Measurements from ENCODE around the gene UBE2S. TPM values are rescaled to one million over a fixed set of nuclear protein-coding genes. Genes with fewer than 3 reads are reported as not detected.

The UBE2S gene
- total and polyA plus RNA-seq, 2 of the 8 experiments (the other 6 are each of a cell fraction or from before 2014, with no cell fraction given): 398 to 530 TPM

DNA sequence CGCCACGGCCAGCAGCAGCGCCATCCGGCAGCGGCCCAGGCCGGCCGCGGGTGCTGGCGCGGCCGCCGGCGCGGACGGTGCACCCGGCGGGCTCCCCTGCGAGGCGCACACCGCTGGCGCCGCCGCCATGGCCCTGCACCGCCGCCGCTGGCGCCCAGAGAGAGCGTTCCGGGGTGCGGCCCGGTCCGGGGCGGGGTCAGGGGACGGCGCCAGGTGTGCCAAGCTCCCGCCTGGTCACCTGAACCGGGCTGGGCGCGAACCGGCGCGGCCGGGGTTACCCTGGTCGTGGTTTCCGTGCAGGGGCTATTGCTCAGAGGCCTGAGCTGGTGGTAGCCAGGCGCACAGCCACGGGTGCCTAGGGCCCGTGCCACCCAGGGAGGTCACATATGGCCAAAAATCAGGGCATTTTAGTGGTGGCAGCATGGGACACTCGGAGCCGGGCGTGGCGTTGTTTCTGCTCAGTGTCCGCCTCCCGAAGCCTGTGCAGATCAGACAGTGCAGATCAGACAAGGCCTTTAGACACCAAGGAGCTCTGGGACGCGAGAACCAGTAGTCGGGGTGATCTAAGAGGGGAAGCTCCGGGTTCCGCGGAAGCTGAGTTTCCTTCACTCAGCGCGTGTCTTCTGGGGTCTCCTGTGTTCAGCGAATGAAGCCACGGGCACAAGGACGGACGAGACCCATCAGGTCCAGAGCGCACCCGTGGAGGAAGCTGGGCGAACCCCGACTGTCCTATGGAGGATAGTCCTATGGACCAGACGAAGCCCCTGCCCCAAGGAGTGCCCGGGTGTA lies 23.3 kb downstream of the UBE2S start, which contains the start of gene TMEM238:
TMEM238 (minus strand) TSS at position 162 of the 789 bp plus-strand sequence; CDS start at position 129, 33 bp downstream.
- Histone ChIP-seq H3K36me3 (ENCODE audit: control insufficient read depth in 2 of 4, insufficient read depth in 4 of 4, low read length in 3 of 4) (peaks cover 17 to 28% (median 22%) of the 10 kb centered on the region in 4 experiments), H3K27ac (ENCODE audit: low read depth, low read length) (no peak within 1 kb of the TSS), H4K91ac (replicated peaks; ENCODE audit: insufficient read length, low read length) (peak within 1 kb of the TSS; percentile 86), H3K23ac (ENCODE audit: insufficient read length) (no peak within 1 kb of the TSS), H3K4me1 (replicated peaks in 1 of 4; ENCODE audit: control insufficient read depth in 3 of 4, insufficient read depth in 4 of 4, low read length in 3 of 4) (peaks cover 0 to 38% (median 29%) of the 10 kb centered on the region in 4 experiments; a peak in 6 of 7 replicates), H3K23me2 (ENCODE audit: low read depth, low read length) (peaks cover 31% of the 10 kb centered on the region), H2AK5ac (ENCODE audit: low read depth, low read length) (peak within 1 kb of the TSS; percentile 88), H2BK120ac (replicated peaks; ENCODE audit: low read depth, low read length) (peak within 1 kb of the TSS; percentile 38), H3K4me3 (ENCODE audit: extremely low read depth in 1 of 4, insufficient read depth in 2 of 4, low read depth in 3 of 4, low read length in 4 of 4) (peak within 1 kb of the TSS; percentile 89 to 97 (median 94)), H2AFZ (ENCODE audit: low read length) (peak within 1 kb of the TSS; percentile 91; the same call in 1 of the 2 replicates), H3K14ac (ENCODE audit: insufficient read length) (peak within 1 kb of the TSS; percentile 99), H3K18ac (ENCODE audit: extremely low read depth, low read length) (peak within 1 kb of the TSS; percentile 94), H4K20me1 (replicated peaks in 1 of 2; ENCODE audit: control insufficient read depth in 1 of 2, insufficient read depth in 2 of 2, low read length in 2 of 2) (peaks cover 20 to 40% of the 10 kb centered on the region in 2 experiments), H2BK5ac (ENCODE audit: low read depth, low read length) (peak within 1 kb of the TSS; percentile 80), H4K5ac (ENCODE audit: insufficient read length, low read depth, low read length) (peak within 1 kb of the TSS; percentile 53), H2BK12ac (ENCODE audit: low read depth, low read length) (peak within 1 kb of the TSS; percentile 84; the same call in 1 of the 2 replicates), H3K9me3 (ENCODE audit: insufficient read depth in 2 of 2, low read depth in 1 of 2, low read length in 1 of 2) (no peaks in the 10 kb centered on the region), H2BK15ac (ENCODE audit: low read length) (peak within 1 kb of the TSS; percentile 81; the same call in 1 of the 2 replicates), H2BK20ac (ENCODE audit: low read length) (no peak within 1 kb of the TSS), H3K9ac (replicated peaks in 1 of 4; ENCODE audit: extremely low read depth in 1 of 4, low read depth in 3 of 4, low read length in 3 of 4) (peak within 1 kb of the TSS; percentile 73 to 94 (median 82)), H3K4me2 (ENCODE audit: insufficient read depth in 1 of 2, low read depth in 2 of 2, low read length in 2 of 2) (peak within 1 kb of the TSS; percentile 93 to 95), H3K4ac (replicated peaks; ENCODE audit: insufficient read length, low read depth, low read length) (peak within 1 kb of the TSS; percentile 91), H3K79me1 (ENCODE audit: low read depth, low read length) (peaks cover 28% of the 10 kb centered on the region), H3K56ac (replicated peaks; ENCODE audit: insufficient read length, low read depth, low read length) (peak within 1 kb of the TSS; percentile 65), H3K79me2 (ENCODE audit: control insufficient read depth in 1 of 2, insufficient read depth in 2 of 2, low read length in 2 of 2) (peaks cover 17 to 27% of the 10 kb centered on the region in 2 experiments; a peak in 3 of 4 replicates), H3K27me3 (replicated peaks in 1 of 4; ENCODE audit: control insufficient read depth in 3 of 4, extremely low read depth in 1 of 4, insufficient read depth in 3 of 4, low read length in 3 of 4) (peaks cover 0 to 6% (median 3%) of the 10 kb centered on the region in 4 experiments; a peak in 4 of 7 replicates), H4K8ac (ENCODE audit: extremely low read depth, insufficient read depth, low read length) (peak within 1 kb of the TSS; percentile 92)
- TF ChIP-seq PHF8 (conservative IDR thresholded peaks at IDR 0.05; ENCODE audit: low read depth, low read length) (peak; percentile 26; the same call in 1 of the 2 replicates), TCF12 (IDR thresholded peaks at IDR 0.05; ENCODE audit: low read depth, low read length) (no peak), KDM5A (IDR thresholded peaks at IDR 0.05; ENCODE audit: low read length) (no peak), YY1 (IDR thresholded peaks at IDR 0.05; ENCODE audit: low read depth, low read length) (no peak), SAP30 (IDR thresholded peaks at IDR 0.05; ENCODE audit: insufficient read depth, insufficient replicate concordance, low read length) (peak; percentile 2), JUND (IDR thresholded peaks at IDR 0.05; ENCODE audit: low read length) (no peak)
- TF ChIP-seq, protein P1, sequence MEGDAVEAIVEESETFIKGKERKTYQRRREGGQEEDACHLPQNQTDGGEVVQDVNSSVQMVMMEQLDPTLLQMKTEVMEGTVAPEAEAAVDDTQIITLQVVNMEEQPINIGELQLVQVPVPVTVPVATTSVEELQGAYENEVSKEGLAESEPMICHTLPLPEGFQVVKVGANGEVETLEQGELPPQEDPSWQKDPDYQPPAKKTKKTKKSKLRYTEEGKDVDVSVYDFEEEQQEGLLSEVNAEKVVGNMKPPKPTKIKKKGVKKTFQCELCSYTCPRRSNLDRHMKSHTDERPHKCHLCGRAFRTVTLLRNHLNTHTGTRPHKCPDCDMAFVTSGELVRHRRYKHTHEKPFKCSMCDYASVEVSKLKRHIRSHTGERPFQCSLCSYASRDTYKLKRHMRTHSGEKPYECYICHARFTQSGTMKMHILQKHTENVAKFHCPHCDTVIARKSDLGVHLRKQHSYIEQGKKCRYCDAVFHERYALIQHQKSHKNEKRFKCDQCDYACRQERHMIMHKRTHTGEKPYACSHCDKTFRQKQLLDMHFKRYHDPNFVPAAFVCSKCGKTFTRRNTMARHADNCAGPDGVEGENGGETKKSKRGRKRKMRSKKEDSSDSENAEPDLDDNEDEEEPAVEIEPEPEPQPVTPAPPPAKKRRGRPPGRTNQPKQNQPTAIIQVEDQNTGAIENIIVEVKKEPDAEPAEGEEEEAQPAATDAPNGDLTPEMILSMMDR (IDR thresholded peaks at IDR 0.05; ENCODE audit: control extremely low read depth in 1 of 3, insufficient read depth in 1 of 3, low read depth in 1 of 3, low read length in 3 of 3): no peak
- ChIA-PET POLR2A (ENCODE audit: partially characterized antibody) (interaction anchor here (0.5 to 26.7 kb wide), 34 partner anchors 9 to 297 kb away, joined by 3 to 874 read pairs (median 5); partner anchors contain the start of genes COX6B2, FIZ1, HSPBP1 and IL11), CTCF (ENCODE audit: partially characterized antibody) (interaction anchor here (0.9 to 3.2 kb wide), 22 partner anchors 9 to 503 kb away, joined by 3 to 37 read pairs (median 4); partner anchors contain the start of gene UBE2S)
- WGBS, 2 experiments (ENCODE audit: extremely low coverage in 1 of 2, insufficient coverage in 1 of 2, insufficient read length in 1 of 2, insufficient replicate concordance in 2 of 2, low coverage in 1 of 2, low lambda C conversion rate in 2 of 2, missing lambda C conversion rate in 1 of 2): 14% methylated on average over 60 of the region's 72 CpGs; no CpG with 5 or more reads in 1 of the 2 experiments
- no peak for DNase-seq (ENCODE audit: low read depth in 1 of 2, low spot score in 2 of 2)
- FAIRE-seq: no peak

All from H1 (cell line).